ENCODE data around the gene C15orf39. TPM values are rescaled to one million over a fixed set of nuclear protein-coding genes. Genes with fewer than 3 reads are reported as not detected.

C15orf39 gene
- total and polyA plus RNA-seq, 2 of the 13 experiments (the other 11 are each of a cell fraction or from before 2014, with no cell fraction given) = 6.2 to 13.5 TPM

GRCh38 chr15:75181780-75182179 is 19.9 kb upstream of the C15orf39 start (continued):
- TF ChIP-seq TGIF2 (CRISPR knock-in tag; IDR thresholded peaks at IDR 0.05) (no peak), SOX13 (IDR thresholded peaks at IDR 0.05) (no peak), SOX13 (CRISPR knock-in tag; conservative IDR thresholded peaks at IDR 0.05 in 1 of 2, IDR thresholded peaks at IDR 0.05 in 1 of 2) (peak in 1 of 2 experiments; percentile 60; a peak in 1 of 4 replicates), ZC3H4 (CRISPR knock-in tag; IDR thresholded peaks at IDR 0.05; ENCODE audit: borderline replicate concordance) (no peak), ELK4 (CRISPR knock-in tag; IDR thresholded peaks at IDR 0.05; ENCODE audit: borderline replicate concordance) (no peak), MYC (CRISPR knock-in tag; IDR thresholded peaks at IDR 0.05; ENCODE audit: borderline replicate concordance) (no peak), CTCF (CRISPR knock-in tag; IDR thresholded peaks at IDR 0.05) (no peak), POLR2AphosphoS5 (IDR thresholded peaks at IDR 0.05; ENCODE audit: low read depth, low read length) (no peak), ZNF747 (CRISPR knock-in tag; IDR thresholded peaks at IDR 0.05; ENCODE audit: borderline replicate concordance) (no peak), HMG20B (CRISPR knock-in tag; conservative IDR thresholded peaks at IDR 0.05) (peak; percentile 58; the same call in 1 of the 2 replicates), HES4 (CRISPR knock-in tag; IDR thresholded peaks at IDR 0.05; ENCODE audit: borderline replicate concordance) (no peak), ZNF136 (CRISPR knock-in tag; IDR thresholded peaks at IDR 0.05; ENCODE audit: low read depth) (no peak), HNF4G (IDR thresholded peaks at IDR 0.05; ENCODE audit: borderline replicate concordance, low read depth, low read length) (no peak), HNF4G (CRISPR knock-in tag; IDR thresholded peaks at IDR 0.05; ENCODE audit: borderline replicate concordance, low read depth) (no peak), USF2 (IDR thresholded peaks at IDR 0.05; ENCODE audit: low read depth, low read length) (no peak), USF2 (CRISPR knock-in tag; IDR thresholded peaks at IDR 0.05; ENCODE audit: borderline replicate concordance) (no peak), ZNF24 (IDR thresholded peaks at IDR 0.05) (no peak), NFE2L2 (IDR thresholded peaks at IDR 0.05; ENCODE audit: low read length) (no peak), PITX1 (CRISPR knock-in tag; IDR thresholded peaks at IDR 0.05) (no peak), BCL6 (CRISPR knock-in tag; IDR thresholded peaks at IDR 0.05) (peak; percentile 6; the same call in 1 of the 2 replicates), HMGXB3 (CRISPR knock-in tag; IDR thresholded peaks at IDR 0.05; ENCODE audit: borderline replicate concordance) (no peak)

Data from HepG2 (cell line).